HEK293 (cell line): ENCODE results near the gene CYTL1.

Experiments used
- BCL11B ChIP-seq: fragments of 450-650 bp; formaldehyde crosslinking; IDR thresholded peaks from 2 replicates; pipeline ENCODE4 v1.5.1; 2016; ENCODE audit warnings: low read depth, missing biosample characterization, missing genetic modification characterization
- CTCF ChIP-seq: fragments of 450-650 bp; formaldehyde crosslinking; IDR thresholded peaks from 2 replicates; pipeline ENCODE4 v1.5.1; 2016; ENCODE audit warnings: missing biosample characterization, missing genetic modification characterization
- HOXA7 ChIP-seq: sonication (generic); formaldehyde crosslinking; IDR thresholded peaks from 2 replicates; pipeline ENCODE4 v1.8.1; 2022; ENCODE audit warnings: missing genetic modification reagents, borderline replicate concordance
- KLF16 ChIP-seq: fragments of 450-650 bp; formaldehyde crosslinking; IDR thresholded peaks from 2 replicates; pipeline ENCODE4 v1.5.1; 2017; ENCODE audit warnings: missing biosample characterization, missing genetic modification characterization
- ZNF202 ChIP-seq: fragments of 450-650 bp; formaldehyde crosslinking; IDR thresholded peaks from 2 replicates; pipeline ENCODE4 v1.5.1; 2016; ENCODE audit warnings: missing biosample characterization, missing genetic modification characterization, borderline replicate concordance
- ZNF24 ChIP-seq: fragments of 450-650 bp; formaldehyde crosslinking; IDR thresholded peaks from 2 replicates; pipeline ENCODE4 v1.5.1; 2016; ENCODE audit warnings: missing biosample characterization, missing genetic modification characterization
- ZNF266 ChIP-seq: fragments of 450-650 bp; formaldehyde crosslinking; IDR thresholded peaks from 2 replicates; pipeline ENCODE4 v1.5.1; 2016; ENCODE audit warnings: missing biosample characterization, missing genetic modification characterization, low read depth
- ZNF280D ChIP-seq: fragments of 450-650 bp; formaldehyde crosslinking; IDR thresholded peaks from 2 replicates; pipeline ENCODE4 v1.5.1; 2016; ENCODE audit warnings: missing biosample characterization, missing genetic modification characterization
- ZNF416 ChIP-seq: fragments of 450-650 bp; formaldehyde crosslinking; IDR thresholded peaks from 2 replicates; pipeline ENCODE4 v1.5.1; 2016; ENCODE audit warnings: missing biosample characterization, missing genetic modification characterization
- ZNF549 ChIP-seq: fragments of 450-650 bp; IDR thresholded peaks from 2 replicates; pipeline ENCODE4 v1.5.1; 2018; ENCODE audit warnings: missing biosample characterization, missing genetic modification characterization, mild to moderate bottlenecking, inconsistent platforms, moderate library complexity
- ZNF626 ChIP-seq: fragments of 450-650 bp; sonication (Bioruptor Pico); formaldehyde crosslinking; IDR thresholded peaks from 2 replicates; pipeline ENCODE4 v1.5.1; 2018; ENCODE audit warnings: missing biosample characterization, missing genetic modification characterization, inconsistent platforms
- ZNF670 ChIP-seq: fragments of 450-650 bp; formaldehyde crosslinking; IDR thresholded peaks from 2 replicates; pipeline ENCODE4 v1.5.1; 2016; ENCODE audit warnings: missing biosample characterization, missing genetic modification characterization, low read depth
- ZSCAN4 ChIP-seq: fragments of 450-650 bp; formaldehyde crosslinking; IDR thresholded peaks from 2 replicates; pipeline ENCODE4 v1.5.1; 2017; ENCODE audit warnings: missing biosample characterization, missing genetic modification characterization

GRCh38 chr4:4995103-4995907, 24.0 kb downstream of the CYTL1 start:
- peak; percentile 79 for TF ChIP-seq CTCF (tag by site-specific recombination)
- TF ChIP-seq BCL11B (tag by site-specific recombination) = no peak
- TF ChIP-seq ZNF670 (tag by site-specific recombination) = no peak
- no peak for TF ChIP-seq ZNF280D (tag by site-specific recombination)
- TF ChIP-seq ZNF24 (tag by site-specific recombination) = no peak
- no peak for TF ChIP-seq ZNF266 (tag by site-specific recombination)
- no peak for TF ChIP-seq ZNF416 (tag by site-specific recombination)
- no peak for TF ChIP-seq HOXA7 (CRISPR knock-in tag)
- TF ChIP-seq ZSCAN4 = no peak
- no peak for TF ChIP-seq KLF16 (tag by site-specific recombination)
- TF ChIP-seq ZNF202 (tag by site-specific recombination) = no peak
- TF ChIP-seq ZNF626 = no peak
- TF ChIP-seq ZNF549 (tag by site-specific recombination) = no peak
